HG02588 (cell line): ENCODE results near the gene SEMA3A.

ENCODE experiments used
- ATAC-seq: cut with Tn5 transposase; IDR thresholded peaks from one replicate; pipeline ENCODE4 v1.9.1; 2021; ENCODE audit warnings: mild to moderate bottlenecking, moderate library complexity; ENCODE audit not compliant: unreplicated experiment

SEMA3A gene

GRCh38 chr7:84196084-84196503, 1.5 kb upstream of the SEMA3A start:
- ATAC-seq: no peak

GRCh38 chr7:84195295-84196060, 889 bp upstream of the SEMA3A start:
- no peak for ATAC-seq

GRCh38 chr7:84193747-84194146, 842 bp downstream of the SEMA3A start:
- no peak for ATAC-seq

- no peak for ATAC-seq
These were observed 2.7 kb downstream of the SEMA3A start for GRCh38 chr7:84191842-84192241.

GRCh38 chr7:84191261-84191660, 3.3 kb downstream of the SEMA3A start:
- no peak for ATAC-seq

- no peak for ATAC-seq
These were observed 4.4 kb downstream of the SEMA3A start for GRCh38 chr7:84190016-84190705.

- no peak for ATAC-seq
These were observed 5.7 kb downstream of the SEMA3A start for GRCh38 chr7:84188786-84189405.

GRCh38 chr7:84187813-84188510, 6.6 kb downstream of the SEMA3A start:
- ATAC-seq: no peak

- no peak for ATAC-seq
These were observed 7.3 kb downstream of the SEMA3A start for GRCh38 chr7:84187087-84187805.

GRCh38 chr7:84183741-84184140, 10.8 kb downstream of the SEMA3A start:
- ATAC-seq: no peak

- no peak for ATAC-seq
These were observed 12.3 kb downstream of the SEMA3A start for GRCh38 chr7:84182301-84182700.

- ATAC-seq: no peak
These were observed 13.0 kb downstream of the SEMA3A start for GRCh38 chr7:84181628-84182027.

GRCh38 chr7:84177758-84178412, 16.7 kb downstream of the SEMA3A start:
- ATAC-seq: no peak

GRCh38 chr7:84176716-84177115, 17.9 kb downstream of the SEMA3A start:
- no peak for ATAC-seq

- ATAC-seq: no peak
These were observed 19.1 kb downstream of the SEMA3A start for GRCh38 chr7:84175461-84175860.

- ATAC-seq: no peak
These were observed 23.9 kb downstream of the SEMA3A start for GRCh38 chr7:84170646-84171045.

- no peak for ATAC-seq
These were observed 32.0 kb downstream of the SEMA3A start for GRCh38 chr7:84162584-84162983.

GRCh38 chr7:84162125-84162524, 32.5 kb downstream of the SEMA3A start:
- ATAC-seq: no peak

GRCh38 chr7:84161398-84161797, 33.2 kb downstream of the SEMA3A start:
- ATAC-seq: no peak

GRCh38 chr7:84159435-84159834, 35.2 kb downstream of the SEMA3A start:
- ATAC-seq: no peak
